ENCODE data around the gene PIGV.

DNA sequence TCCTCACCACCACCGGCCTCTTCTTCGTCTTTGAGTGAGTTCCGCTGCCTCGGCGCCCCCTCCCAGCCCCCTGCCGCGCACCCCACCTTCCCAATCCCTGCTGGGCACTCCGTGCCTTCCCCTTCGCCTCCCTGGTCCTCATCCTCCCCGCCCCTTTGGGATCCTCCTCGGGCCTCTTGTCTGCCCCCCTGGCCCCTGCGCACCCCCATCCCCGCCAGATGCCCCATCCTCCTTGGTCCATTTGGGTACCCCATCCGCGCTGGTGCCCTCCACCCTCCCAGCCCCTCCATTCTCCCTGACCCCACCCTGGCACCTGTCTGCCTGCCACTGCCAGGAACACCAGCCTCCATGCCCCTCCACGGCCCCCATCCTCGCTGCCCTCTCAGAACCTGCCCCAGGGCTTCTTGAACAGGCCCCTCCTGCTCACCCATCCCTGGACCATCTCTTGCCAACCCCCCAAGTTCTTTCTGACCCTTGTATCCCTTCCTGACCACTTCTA is 39.4 kb downstream of the PIGV start:
- no peak for TF ChIP-seq POLR2A (IDR thresholded peaks at IDR 0.05)
- TF ChIP-seq, protein P1, sequence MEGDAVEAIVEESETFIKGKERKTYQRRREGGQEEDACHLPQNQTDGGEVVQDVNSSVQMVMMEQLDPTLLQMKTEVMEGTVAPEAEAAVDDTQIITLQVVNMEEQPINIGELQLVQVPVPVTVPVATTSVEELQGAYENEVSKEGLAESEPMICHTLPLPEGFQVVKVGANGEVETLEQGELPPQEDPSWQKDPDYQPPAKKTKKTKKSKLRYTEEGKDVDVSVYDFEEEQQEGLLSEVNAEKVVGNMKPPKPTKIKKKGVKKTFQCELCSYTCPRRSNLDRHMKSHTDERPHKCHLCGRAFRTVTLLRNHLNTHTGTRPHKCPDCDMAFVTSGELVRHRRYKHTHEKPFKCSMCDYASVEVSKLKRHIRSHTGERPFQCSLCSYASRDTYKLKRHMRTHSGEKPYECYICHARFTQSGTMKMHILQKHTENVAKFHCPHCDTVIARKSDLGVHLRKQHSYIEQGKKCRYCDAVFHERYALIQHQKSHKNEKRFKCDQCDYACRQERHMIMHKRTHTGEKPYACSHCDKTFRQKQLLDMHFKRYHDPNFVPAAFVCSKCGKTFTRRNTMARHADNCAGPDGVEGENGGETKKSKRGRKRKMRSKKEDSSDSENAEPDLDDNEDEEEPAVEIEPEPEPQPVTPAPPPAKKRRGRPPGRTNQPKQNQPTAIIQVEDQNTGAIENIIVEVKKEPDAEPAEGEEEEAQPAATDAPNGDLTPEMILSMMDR (IDR thresholded peaks at IDR 0.05): no peak
